Panc1 (cell line): Measurements from ENCODE around the gene GMDS. TPM values are rescaled to one million over a fixed set of nuclear protein-coding genes. Genes with fewer than 3 reads are reported as not detected.

Source experiments
- ATAC-seq: fragments of 200-7000 bp; cut with Tn5 transposase; 2 replicates; pipeline ENCODE4 v1.9.1; 2020; ENCODE audit warnings: mild to moderate bottlenecking, moderate library complexity
- BruUV-seq: library from RNA; stranded (reverse); fragments of 400-500 nt; replicated peaks from 2 replicates; lab custom pipeline; 2021; lab: Mats Ljungman, UMichigan
- CTCF ChIA-PET: fragments of 300-600 bp; sonication (Branson Sonifier 250); formaldehyde crosslinking; loops from one replicate; lab custom pipeline; 2022; ENCODE audit warnings: antibody characterized with exemption; lab: Charles Lee
- POLR2A ChIA-PET: fragments of 300-600 bp; sonication (Branson Sonifier 250); formaldehyde crosslinking; loops from one replicate; lab custom pipeline; 2022; ENCODE audit warnings: antibody characterized with exemption; lab: Charles Lee
- DNase-seq: peaks from one replicate; pipeline ENCODE4 v3.0.0-alpha.2; 2010; ENCODE audit warnings: low read depth, low spot score
- H3K27ac ChIP-seq: 2 replicates; pipeline ENCODE4 v1.5.1; 2011; ENCODE audit warnings: mild to moderate bottlenecking, low read length, inconsistent platforms
- H3K27me3 ChIP-seq: fragments of 200-500 bp; sonication (Bioruptor generic); 2 replicates; pipeline ENCODE4 v1.6.0; 2014; ENCODE audit warnings: low read length, inconsistent platforms; ENCODE audit not compliant: control insufficient read depth, insufficient read depth
- H3K36me3 ChIP-seq: fragments of 200-500 bp; sonication (Bioruptor generic); 2 replicates; pipeline ENCODE4 v1.5.1; 2014; ENCODE audit warnings: inconsistent platforms, mild to moderate bottlenecking, low read length, moderate library complexity; ENCODE audit not compliant: control insufficient read depth, insufficient read depth
- H3K4me1 ChIP-seq: 2 replicates; pipeline ENCODE4 v1.5.1; 2011; ENCODE audit warnings: inconsistent platforms, mild to moderate bottlenecking, low read length, moderate library complexity; ENCODE audit not compliant: control insufficient read depth, insufficient read depth
- H3K4me3 ChIP-seq, 2 experiments: 2 replicates each; pipeline ENCODE4 v1.5.1; 2011 to 2012; ENCODE audit warnings: low read depth in 2 of 2, low read length in 2 of 2, mild to moderate bottlenecking in 2 of 2, inconsistent platforms in 1 of 2, moderate library complexity in 1 of 2
- H3K9me3 ChIP-seq: fragments of 200-500 bp; sonication (Bioruptor generic); 2 replicates; pipeline ENCODE4 v1.5.1; 2014; ENCODE audit warnings: low read depth, mild to moderate bottlenecking, inconsistent platforms, low read length, moderate library complexity; ENCODE audit not compliant: control insufficient read depth, insufficient read depth
- POLR2AphosphoS5 ChIP-seq: IDR thresholded peaks from 2 replicates; pipeline ENCODE4 v1.6.1; 2012; ENCODE audit warnings: mild to moderate bottlenecking, low read depth, low read length, moderate library complexity
- SIN3A ChIP-seq: IDR thresholded peaks from 2 replicates; pipeline ENCODE4 v1.6.1; 2012; ENCODE audit warnings: low read depth, mild to moderate bottlenecking, low read length, moderate library complexity, borderline replicate concordance; ENCODE audit not compliant: insufficient read depth
- TCF7L2 ChIP-seq: IDR thresholded peaks from 2 replicates; pipeline ENCODE4 v1.6.1; 2011; ENCODE audit warnings: mild to moderate bottlenecking, low read depth, low read length, inconsistent platforms
- in situ Hi-C: cut with HindIII; loops from 2 replicates; pipeline ENCODE4 v1.10.0; 2016; ENCODE audit warnings: low sequenced_read_pairs, low pct_unique_long_range_greater_than_20kb
- intact Hi-C: fragments of 100-400 bp; cut with micrococcal nuclease; formaldehyde crosslinking; loops from one replicate; pipeline ENCODE4 v1.10.0; 2022; ENCODE audit not compliant: unreplicated experiment
- total RNA-seq: library from RNA; stranded (reverse); gene quantifications from one replicate; pipeline ENCODE4 v1.2.1, GENCODE V29; 2021; ENCODE audit not compliant: unreplicated experiment
- TF ChIP-seq, protein P1 (sequence below), 2 experiments: IDR thresholded peaks; 2 replicates each; pipeline ENCODE4 v1.6.1; 2011 to 2012; ENCODE audit warnings: low read depth in 2 of 2, control low read depth in 1 of 2, low read length in 1 of 2, mild to moderate bottlenecking in 1 of 2, moderate library complexity in 1 of 2; ENCODE audit not compliant: insufficient read depth in 1 of 2
- TF ChIP-seq, protein P2 (sequence below): fragments of 450-650 bp; IDR thresholded peaks from 2 replicates; pipeline ENCODE4 v1.5.1; 2017; ENCODE audit warnings: mild to moderate bottlenecking

GMDS gene
- total RNA-seq, 1 experiment from 2014 or later, result 9.8 TPM

DNA sequence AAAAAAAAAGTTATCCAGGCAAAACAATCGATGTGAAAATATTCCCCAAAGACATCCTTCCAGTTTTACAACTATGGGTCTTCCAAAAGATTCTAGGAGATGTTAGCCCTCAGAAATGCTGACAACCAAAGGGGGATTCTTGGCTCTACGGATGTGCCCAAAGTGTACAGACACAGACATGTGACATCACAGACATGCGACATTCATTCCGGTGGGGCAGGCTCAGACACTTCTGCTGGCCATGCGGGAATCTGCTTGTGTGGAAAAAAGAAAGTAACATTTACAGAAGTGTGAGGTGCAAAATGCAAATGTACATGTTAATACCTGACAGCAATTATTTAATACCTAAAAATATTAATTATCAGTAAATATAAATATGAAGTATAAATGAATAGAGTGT, 367.1 kb downstream of the GMDS start:
- TF ChIP-seq POLR2AphosphoS5 (no peak), TCF7L2 (no peak), SIN3A (no peak)
- TF ChIP-seq, protein P1, sequence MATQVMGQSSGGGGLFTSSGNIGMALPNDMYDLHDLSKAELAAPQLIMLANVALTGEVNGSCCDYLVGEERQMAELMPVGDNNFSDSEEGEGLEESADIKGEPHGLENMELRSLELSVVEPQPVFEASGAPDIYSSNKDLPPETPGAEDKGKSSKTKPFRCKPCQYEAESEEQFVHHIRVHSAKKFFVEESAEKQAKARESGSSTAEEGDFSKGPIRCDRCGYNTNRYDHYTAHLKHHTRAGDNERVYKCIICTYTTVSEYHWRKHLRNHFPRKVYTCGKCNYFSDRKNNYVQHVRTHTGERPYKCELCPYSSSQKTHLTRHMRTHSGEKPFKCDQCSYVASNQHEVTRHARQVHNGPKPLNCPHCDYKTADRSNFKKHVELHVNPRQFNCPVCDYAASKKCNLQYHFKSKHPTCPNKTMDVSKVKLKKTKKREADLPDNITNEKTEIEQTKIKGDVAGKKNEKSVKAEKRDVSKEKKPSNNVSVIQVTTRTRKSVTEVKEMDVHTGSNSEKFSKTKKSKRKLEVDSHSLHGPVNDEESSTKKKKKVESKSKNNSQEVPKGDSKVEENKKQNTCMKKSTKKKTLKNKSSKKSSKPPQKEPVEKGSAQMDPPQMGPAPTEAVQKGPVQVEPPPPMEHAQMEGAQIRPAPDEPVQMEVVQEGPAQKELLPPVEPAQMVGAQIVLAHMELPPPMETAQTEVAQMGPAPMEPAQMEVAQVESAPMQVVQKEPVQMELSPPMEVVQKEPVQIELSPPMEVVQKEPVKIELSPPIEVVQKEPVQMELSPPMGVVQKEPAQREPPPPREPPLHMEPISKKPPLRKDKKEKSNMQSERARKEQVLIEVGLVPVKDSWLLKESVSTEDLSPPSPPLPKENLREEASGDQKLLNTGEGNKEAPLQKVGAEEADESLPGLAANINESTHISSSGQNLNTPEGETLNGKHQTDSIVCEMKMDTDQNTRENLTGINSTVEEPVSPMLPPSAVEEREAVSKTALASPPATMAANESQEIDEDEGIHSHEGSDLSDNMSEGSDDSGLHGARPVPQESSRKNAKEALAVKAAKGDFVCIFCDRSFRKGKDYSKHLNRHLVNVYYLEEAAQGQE (IDR thresholded peaks at IDR 0.05; ENCODE audit: insufficient read depth in 1 of 2, low read depth in 2 of 2, low read length in 1 of 2), result no peak
- TF ChIP-seq, protein P2, sequence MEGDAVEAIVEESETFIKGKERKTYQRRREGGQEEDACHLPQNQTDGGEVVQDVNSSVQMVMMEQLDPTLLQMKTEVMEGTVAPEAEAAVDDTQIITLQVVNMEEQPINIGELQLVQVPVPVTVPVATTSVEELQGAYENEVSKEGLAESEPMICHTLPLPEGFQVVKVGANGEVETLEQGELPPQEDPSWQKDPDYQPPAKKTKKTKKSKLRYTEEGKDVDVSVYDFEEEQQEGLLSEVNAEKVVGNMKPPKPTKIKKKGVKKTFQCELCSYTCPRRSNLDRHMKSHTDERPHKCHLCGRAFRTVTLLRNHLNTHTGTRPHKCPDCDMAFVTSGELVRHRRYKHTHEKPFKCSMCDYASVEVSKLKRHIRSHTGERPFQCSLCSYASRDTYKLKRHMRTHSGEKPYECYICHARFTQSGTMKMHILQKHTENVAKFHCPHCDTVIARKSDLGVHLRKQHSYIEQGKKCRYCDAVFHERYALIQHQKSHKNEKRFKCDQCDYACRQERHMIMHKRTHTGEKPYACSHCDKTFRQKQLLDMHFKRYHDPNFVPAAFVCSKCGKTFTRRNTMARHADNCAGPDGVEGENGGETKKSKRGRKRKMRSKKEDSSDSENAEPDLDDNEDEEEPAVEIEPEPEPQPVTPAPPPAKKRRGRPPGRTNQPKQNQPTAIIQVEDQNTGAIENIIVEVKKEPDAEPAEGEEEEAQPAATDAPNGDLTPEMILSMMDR, result no peak
- Histone ChIP-seq H3K27me3 (no peaks in the 10 kb centered on the region), H3K4me3 (no peak overlapping the region), H3K4me1 (no peaks in the 10 kb centered on the region), H3K9me3 (no peaks in the 10 kb centered on the region), H3K27ac (no peak overlapping the region), H3K36me3 (no peaks in the 10 kb centered on the region)
- no TSS peak for BruUV-seq
- POLR2A ChIA-PET, result no interaction called here
- intact Hi-C loops, result no loop called here
- DNase-seq, result no peak
- ATAC-seq, result no peak
- in situ Hi-C loops, result no loop called here
- CTCF ChIA-PET, result no interaction called here

DNA sequence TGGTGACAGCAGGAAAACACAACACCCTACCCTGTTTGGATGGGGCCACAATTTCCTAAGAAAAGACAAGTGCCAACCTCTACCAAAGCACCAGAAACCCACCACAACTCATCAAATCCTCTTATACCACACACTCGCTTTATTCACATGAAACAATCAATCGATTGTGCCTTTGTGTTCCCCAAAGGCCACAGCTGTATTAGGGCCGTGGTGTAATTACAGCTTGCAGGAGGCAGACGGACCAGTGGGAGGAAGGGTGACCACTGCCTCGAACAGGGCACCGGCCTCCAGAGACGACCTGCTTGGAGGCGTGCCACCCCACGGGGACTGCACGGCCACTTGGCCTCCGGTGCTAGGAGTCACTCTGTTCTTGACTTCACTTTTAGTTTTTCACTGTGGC, 371.6 kb downstream of the GMDS start:
- ChIA-PET CTCF (no interaction called here), POLR2A (interaction anchor here (0.7 kb wide), 1 partner anchor 276 kb away, joined by 3 read pairs; no protein-coding TSS in a partner anchor)
- intact Hi-C loops, result no loop called here
- TF ChIP-seq, protein P1 (IDR thresholded peaks at IDR 0.05; ENCODE audit: insufficient read depth in 1 of 2, low read depth in 2 of 2, low read length in 1 of 2), result no peak
- TF ChIP-seq SIN3A, result no peak
- ATAC-seq (no peak), DNase-seq (no peak)
- Histone ChIP-seq H3K27ac (no peak overlapping the region), H3K4me3 (no peak overlapping the region), H3K27me3 (no peaks in the 10 kb centered on the region), H3K36me3 (no peaks in the 10 kb centered on the region), H3K4me1 (no peaks in the 10 kb centered on the region), H3K9me3 (no peaks in the 10 kb centered on the region)
- BruUV-seq, result no TSS peak
- in situ Hi-C loops, result no loop called here
